ENCODE measurements around the gene AGAP3. TPM values are rescaled to one million over a fixed set of nuclear protein-coding genes. Genes with fewer than 3 reads are reported as not detected.

AGAP3 gene
- total RNA-seq, 4 donors from 2014 or later = 54.9 to 74.4 (median 63.8) TPM

DNA sequence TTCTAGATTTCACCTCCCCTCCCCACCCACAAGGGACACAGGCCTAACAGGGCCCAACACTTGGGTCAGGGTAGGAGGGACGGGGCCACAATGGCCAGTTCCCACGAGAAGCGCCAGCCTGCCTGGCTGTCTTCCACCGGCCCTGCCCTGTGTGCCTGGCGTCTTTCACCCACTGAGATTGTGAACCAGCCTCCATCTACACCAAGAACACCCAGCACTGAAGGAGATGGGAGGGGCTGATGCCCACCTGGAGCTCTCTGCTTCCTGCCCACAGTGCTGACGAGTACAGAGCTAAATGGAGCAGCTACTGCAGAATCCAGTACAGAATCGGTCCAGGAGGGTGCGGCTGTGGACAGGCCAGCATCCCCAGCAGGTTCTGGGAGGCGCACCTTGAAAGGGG is 40.3 kb upstream of the AGAP3 start:
- intact Hi-C loops (cut with DNase I; ENCODE audit: low total_unique reads) (no loop called here), in situ Hi-C loops (cut with MboI; ENCODE audit: low pct_ligation_motif_present in 1 of 4, low pct_unique_long_range_greater_than_20kb in 1 of 4, low sequenced_read_pairs in 3 of 4) (no loop called here)
- TF ChIP-seq, protein P1, sequence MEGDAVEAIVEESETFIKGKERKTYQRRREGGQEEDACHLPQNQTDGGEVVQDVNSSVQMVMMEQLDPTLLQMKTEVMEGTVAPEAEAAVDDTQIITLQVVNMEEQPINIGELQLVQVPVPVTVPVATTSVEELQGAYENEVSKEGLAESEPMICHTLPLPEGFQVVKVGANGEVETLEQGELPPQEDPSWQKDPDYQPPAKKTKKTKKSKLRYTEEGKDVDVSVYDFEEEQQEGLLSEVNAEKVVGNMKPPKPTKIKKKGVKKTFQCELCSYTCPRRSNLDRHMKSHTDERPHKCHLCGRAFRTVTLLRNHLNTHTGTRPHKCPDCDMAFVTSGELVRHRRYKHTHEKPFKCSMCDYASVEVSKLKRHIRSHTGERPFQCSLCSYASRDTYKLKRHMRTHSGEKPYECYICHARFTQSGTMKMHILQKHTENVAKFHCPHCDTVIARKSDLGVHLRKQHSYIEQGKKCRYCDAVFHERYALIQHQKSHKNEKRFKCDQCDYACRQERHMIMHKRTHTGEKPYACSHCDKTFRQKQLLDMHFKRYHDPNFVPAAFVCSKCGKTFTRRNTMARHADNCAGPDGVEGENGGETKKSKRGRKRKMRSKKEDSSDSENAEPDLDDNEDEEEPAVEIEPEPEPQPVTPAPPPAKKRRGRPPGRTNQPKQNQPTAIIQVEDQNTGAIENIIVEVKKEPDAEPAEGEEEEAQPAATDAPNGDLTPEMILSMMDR (IDR thresholded peaks at IDR 0.05) = no peak
- TF ChIP-seq POLR2A (IDR thresholded peaks at IDR 0.05) = no peak
- no peak for TF ChIP-seq POLR2AphosphoS5 (IDR thresholded peaks at IDR 0.05)
- TF ChIP-seq EP300 (IDR thresholded peaks at IDR 0.05; ENCODE audit: low read depth) = no peak
- peaks cover 7% of the 10 kb centered on the region for H3K27me3 ChIP-seq
- no peaks in the 10 kb centered on the region for H3K9me3 ChIP-seq
- H3K36me3 ChIP-seq = no peaks in the 10 kb centered on the region
- no peak for DNase-seq
- no peak overlapping the region for H3K4me3 ChIP-seq
- 88% methylated on average over 9 of the region's 9 CpGs; no CpG with 5 or more reads in 1 of the 2 donors for WGBS, 2 donors (ENCODE audit: low coverage in 1 of 2)
- H3K4me1 ChIP-seq = peaks cover 0 to 10% (median 4%) of the 10 kb centered on the region in 4 donors
- no peak overlapping the region for H3K27ac ChIP-seq

DNA sequence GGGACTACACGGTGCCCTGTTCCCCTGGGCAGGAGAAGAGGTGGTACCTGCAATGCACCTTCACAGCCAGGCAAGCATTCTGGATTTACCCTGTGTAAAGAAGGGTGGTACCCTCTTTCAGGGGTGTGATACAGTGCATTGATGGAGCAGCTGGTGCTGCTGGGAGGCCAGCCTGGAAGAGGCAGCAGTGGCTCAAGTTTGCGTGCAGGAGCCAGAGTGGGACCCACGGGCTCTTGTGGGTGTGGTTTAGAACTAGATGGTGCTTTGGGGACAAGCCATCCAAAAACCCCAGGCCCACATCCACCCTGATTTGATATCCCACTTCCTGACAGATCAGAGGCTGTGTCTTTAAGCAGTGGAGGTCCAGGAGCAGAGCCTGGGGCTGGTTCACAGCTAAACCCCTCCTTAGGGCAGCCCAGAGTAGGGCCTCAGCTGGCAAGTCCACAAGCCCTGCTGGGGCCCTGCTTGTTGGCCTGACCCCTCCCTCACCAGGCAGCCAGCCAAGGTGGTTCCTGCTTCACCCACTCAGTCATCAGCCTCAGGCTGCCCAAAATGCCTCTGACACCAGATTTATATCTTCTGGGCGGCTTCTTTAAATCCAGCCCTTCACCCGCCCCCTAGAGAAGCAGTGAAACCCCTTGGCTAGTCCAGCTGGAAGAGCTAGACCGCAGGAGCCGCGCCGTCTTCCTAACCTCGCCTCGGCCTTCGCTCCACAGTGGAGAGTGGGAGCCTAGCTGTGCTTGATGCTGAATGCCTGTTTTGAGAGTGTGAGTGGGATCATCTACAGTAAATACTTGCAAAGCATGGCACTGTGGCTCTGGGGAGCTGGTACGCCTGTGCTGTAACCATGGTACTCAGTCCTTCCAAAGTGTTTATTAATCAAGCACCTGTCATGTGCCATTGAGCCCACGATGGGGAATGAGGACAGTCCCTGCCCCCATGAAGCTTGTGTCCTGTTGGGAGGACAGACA is 39.4 kb upstream of the AGAP3 start:
- 0 to 63% methylated on average over 1 to 14 of the region's 14 CpGs for WGBS, 2 donors (ENCODE audit: low coverage in 1 of 2)
- TF ChIP-seq EP300 (IDR thresholded peaks at IDR 0.05; ENCODE audit: low read depth) (no peak), POLR2AphosphoS5 (IDR thresholded peaks at IDR 0.05) (no peak), POLR2A (IDR thresholded peaks at IDR 0.05) (no peak)
- TF ChIP-seq, protein P1 (IDR thresholded peaks at IDR 0.05) = no peak
- H3K4me1 ChIP-seq = peaks cover 0 to 16% (median 8%) of the 10 kb centered on the region in 4 donors
- H3K36me3 ChIP-seq = no peaks in the 10 kb centered on the region
- no peak overlapping the region for H3K4me3 ChIP-seq
- H3K9me3 ChIP-seq = no peaks in the 10 kb centered on the region
- intact Hi-C loops (cut with DNase I; ENCODE audit: low total_unique reads) = no loop called here
- no peak overlapping the region for H3K27ac ChIP-seq
- H3K27me3 ChIP-seq = peaks cover 8% of the 10 kb centered on the region
- in situ Hi-C loops (cut with MboI; ENCODE audit: low pct_ligation_motif_present in 1 of 4, low pct_unique_long_range_greater_than_20kb in 1 of 4, low sequenced_read_pairs in 3 of 4) = no loop called here
- no peak for DNase-seq

DNA sequence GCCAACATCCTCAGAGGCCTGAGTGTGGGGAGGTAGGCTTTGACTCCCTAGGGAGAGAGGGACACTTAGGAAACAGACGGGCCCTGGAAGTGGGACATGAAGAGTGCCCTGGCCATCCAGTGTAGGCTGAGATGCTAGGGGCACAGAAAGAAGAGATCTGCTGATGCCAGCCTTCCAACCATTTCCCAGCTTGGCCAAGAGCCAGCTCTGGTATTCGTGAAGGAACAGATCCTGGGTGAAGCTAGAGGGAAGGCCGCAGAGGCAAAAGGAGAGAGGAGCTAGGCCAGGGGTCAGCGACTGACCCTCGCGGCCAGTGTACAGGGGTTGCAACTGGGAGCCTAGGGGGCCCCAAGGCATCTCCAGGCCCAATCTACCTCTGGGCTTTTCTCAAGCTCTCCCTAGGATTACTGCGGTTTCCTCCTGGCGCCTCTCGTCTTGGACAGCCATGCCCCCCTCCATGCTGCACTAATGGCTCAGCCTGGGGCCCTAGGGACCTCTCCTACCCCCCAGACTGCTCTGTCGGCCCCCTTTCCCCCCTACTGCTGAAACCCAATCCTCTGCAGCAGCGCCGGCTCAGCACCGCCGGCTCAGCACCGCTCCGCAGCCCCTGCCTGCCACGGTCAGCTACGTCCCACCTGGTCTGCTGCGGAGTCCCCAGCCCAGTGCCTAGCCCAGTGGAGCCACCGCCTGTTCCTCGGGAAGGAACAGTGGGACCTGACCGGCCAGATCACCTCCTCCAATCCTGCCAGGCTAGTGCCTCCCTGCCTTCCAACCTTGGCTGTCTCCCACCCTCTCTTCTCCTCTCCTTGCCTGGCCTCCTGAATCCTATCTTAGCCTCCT is 38.1 kb upstream of the AGAP3 start, which contains the start of gene ASIC3:
TSS of gene ASIC3 (plus strand) at position 556 of the 840 bp plus-strand sequence. CDS start 355 bp downstream, outside the sequence.
- Histone ChIP-seq H3K9me3 (no peaks in the 10 kb centered on the region), H3K27ac (no peak within 1 kb of the TSS), H3K4me1 (peaks cover 0 to 16% (median 8%) of the 10 kb centered on the region in 4 donors), H3K27me3 (peaks cover 8% of the 10 kb centered on the region), H3K4me3 (no peak within 1 kb of the TSS), H3K36me3 (no peaks in the 10 kb centered on the region)
- intact Hi-C loops (cut with DNase I; ENCODE audit: low total_unique reads) (no loop called here), in situ Hi-C loops (cut with MboI; ENCODE audit: low pct_ligation_motif_present in 1 of 4, low pct_unique_long_range_greater_than_20kb in 1 of 4, low sequenced_read_pairs in 3 of 4) (no loop called here)
- TF ChIP-seq, protein P1 (IDR thresholded peaks at IDR 0.05) = no peak
- no peak for TF ChIP-seq EP300 (IDR thresholded peaks at IDR 0.05; ENCODE audit: low read depth)
- no peak for TF ChIP-seq POLR2A (IDR thresholded peaks at IDR 0.05)
- no peak for DNase-seq
- 80 to 84% methylated on average over 2 to 22 of the region's 22 CpGs for WGBS, 2 donors (ENCODE audit: low coverage in 1 of 2)
